Measurements from ENCODE around the gene DENND2A.

DNA sequence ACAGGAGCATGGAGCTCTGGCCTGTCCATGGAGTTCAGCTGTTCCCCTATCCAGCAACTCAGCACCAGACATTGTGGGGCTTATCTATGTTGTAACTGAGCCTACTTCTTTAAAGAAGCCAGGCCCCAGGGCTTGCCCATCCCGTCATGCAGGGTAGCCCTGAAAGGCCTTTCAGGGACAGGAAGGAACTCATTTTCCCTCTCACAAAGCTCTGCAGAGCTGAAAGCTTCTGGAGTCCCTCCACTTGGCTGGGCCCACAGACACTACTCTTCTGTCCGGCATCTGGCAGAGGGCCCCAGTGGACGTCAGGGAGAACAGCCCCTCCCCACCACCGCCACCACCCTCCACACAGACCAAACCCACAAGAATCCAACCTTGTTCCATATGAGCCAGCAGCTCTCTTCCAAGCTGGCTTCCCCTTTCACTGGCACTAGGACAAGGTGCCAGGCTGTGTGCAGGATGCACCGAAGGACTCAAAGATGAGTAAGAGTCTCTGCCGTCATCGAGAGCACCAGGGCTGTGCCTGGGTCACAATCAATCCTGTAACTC lies 33.1 kb downstream of the DENND2A start:
- TF ChIP-seq, protein P1, sequence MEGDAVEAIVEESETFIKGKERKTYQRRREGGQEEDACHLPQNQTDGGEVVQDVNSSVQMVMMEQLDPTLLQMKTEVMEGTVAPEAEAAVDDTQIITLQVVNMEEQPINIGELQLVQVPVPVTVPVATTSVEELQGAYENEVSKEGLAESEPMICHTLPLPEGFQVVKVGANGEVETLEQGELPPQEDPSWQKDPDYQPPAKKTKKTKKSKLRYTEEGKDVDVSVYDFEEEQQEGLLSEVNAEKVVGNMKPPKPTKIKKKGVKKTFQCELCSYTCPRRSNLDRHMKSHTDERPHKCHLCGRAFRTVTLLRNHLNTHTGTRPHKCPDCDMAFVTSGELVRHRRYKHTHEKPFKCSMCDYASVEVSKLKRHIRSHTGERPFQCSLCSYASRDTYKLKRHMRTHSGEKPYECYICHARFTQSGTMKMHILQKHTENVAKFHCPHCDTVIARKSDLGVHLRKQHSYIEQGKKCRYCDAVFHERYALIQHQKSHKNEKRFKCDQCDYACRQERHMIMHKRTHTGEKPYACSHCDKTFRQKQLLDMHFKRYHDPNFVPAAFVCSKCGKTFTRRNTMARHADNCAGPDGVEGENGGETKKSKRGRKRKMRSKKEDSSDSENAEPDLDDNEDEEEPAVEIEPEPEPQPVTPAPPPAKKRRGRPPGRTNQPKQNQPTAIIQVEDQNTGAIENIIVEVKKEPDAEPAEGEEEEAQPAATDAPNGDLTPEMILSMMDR (IDR thresholded peaks at IDR 0.05; ENCODE audit: low read depth, low read length, poor library complexity, severe bottlenecking) = no peak
- TF ChIP-seq EZH2phosphoT487 (IDR thresholded peaks at IDR 0.05; ENCODE audit: borderline replicate concordance, low read length) = no peak

All from DOHH2 (cell line).